Measurements from ENCODE around the gene KCNF1. TPM values are rescaled to one million over a fixed set of nuclear protein-coding genes. Genes with fewer than 3 reads are reported as not detected.

KCNF1 gene
- total RNA-seq, 4 donors from 2014 or later = 0.22 to 0.42 TPM; not detected in 2

DNA sequence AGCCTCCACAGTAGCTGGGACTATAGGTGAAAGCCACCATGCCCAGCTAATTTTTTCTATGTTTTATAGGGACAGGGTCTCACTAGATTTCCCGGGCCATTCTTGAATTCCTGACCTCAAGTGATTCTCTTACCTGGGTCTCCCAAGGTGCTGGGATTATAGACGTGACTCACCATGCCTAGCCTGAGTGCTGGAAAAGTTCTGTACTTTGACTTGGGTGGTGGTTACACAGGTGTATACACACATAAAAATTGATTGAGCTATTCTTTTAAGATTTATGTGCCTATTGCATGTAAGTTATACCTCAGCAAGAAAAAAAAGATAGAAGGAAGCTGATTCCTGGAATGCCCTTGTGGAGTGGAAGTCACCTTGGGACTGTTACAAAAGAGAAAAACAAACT lies 34.8 kb upstream of the KCNF1 start:
- no peak for DNase-seq (ENCODE audit: low spot score in 2 of 2)
- 88 to 92% methylated on average over 2 of the region's 2 CpGs for WGBS, 2 donors
- no peaks in the 10 kb centered on the region for H3K36me3 ChIP-seq
- no peaks in the 10 kb centered on the region for H3K27me3 ChIP-seq
- no peak overlapping the region for H3K27ac ChIP-seq
- no peak overlapping the region for H3K4me3 ChIP-seq
- H3K4me1 ChIP-seq = no peaks in the 10 kb centered on the region
- peaks cover 0 to 7% (median 0%) of the 10 kb centered on the region in 4 donors for H3K9me3 ChIP-seq
- TF ChIP-seq EP300 (IDR thresholded peaks at IDR 0.05) (no peak), POLR2A (IDR thresholded peaks at IDR 0.05) (no peak)
- TF ChIP-seq, protein P1, sequence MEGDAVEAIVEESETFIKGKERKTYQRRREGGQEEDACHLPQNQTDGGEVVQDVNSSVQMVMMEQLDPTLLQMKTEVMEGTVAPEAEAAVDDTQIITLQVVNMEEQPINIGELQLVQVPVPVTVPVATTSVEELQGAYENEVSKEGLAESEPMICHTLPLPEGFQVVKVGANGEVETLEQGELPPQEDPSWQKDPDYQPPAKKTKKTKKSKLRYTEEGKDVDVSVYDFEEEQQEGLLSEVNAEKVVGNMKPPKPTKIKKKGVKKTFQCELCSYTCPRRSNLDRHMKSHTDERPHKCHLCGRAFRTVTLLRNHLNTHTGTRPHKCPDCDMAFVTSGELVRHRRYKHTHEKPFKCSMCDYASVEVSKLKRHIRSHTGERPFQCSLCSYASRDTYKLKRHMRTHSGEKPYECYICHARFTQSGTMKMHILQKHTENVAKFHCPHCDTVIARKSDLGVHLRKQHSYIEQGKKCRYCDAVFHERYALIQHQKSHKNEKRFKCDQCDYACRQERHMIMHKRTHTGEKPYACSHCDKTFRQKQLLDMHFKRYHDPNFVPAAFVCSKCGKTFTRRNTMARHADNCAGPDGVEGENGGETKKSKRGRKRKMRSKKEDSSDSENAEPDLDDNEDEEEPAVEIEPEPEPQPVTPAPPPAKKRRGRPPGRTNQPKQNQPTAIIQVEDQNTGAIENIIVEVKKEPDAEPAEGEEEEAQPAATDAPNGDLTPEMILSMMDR (IDR thresholded peaks at IDR 0.05) = no peak

DNA sequence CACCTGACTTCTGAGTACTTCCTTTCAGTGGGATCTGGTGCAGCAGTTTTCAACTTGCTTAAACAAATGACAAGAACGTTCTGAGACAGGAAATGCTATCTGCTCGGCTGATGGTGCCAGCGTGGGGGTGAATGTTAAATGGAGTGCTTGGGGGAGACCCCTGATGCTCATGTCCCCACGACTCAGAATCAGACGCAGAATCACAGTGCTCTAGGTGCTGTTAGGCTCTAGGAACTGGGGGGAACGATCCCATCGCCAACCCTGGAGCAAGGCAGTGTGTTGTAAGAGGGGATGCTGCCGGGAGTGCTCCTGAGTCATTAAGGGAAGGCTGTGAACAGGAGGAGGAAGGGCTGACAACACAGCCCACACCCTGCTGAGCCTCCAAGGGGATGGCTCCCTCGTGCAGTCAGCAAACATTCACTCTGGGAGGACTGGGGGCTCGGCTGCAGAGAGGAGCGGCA lies 34.1 kb upstream of the KCNF1 start:
- DNase-seq (ENCODE audit: low spot score in 2 of 2) = no peak
- TF ChIP-seq, protein P1 (IDR thresholded peaks at IDR 0.05) = no peak
- no peak for TF ChIP-seq POLR2A (IDR thresholded peaks at IDR 0.05)
- TF ChIP-seq EP300 (IDR thresholded peaks at IDR 0.05) = no peak
- 38 to 42% methylated on average over 11 of the region's 11 CpGs for WGBS, 2 donors
- Histone ChIP-seq H3K36me3 (no peaks in the 10 kb centered on the region), H3K27me3 (no peaks in the 10 kb centered on the region), H3K27ac (no peak overlapping the region), H3K4me3 (no peak overlapping the region), H3K9me3 (peaks cover 0 to under 1% (median 0%) of the 10 kb centered on the region in 4 donors), H3K4me1 (no peaks in the 10 kb centered on the region)

DNA sequence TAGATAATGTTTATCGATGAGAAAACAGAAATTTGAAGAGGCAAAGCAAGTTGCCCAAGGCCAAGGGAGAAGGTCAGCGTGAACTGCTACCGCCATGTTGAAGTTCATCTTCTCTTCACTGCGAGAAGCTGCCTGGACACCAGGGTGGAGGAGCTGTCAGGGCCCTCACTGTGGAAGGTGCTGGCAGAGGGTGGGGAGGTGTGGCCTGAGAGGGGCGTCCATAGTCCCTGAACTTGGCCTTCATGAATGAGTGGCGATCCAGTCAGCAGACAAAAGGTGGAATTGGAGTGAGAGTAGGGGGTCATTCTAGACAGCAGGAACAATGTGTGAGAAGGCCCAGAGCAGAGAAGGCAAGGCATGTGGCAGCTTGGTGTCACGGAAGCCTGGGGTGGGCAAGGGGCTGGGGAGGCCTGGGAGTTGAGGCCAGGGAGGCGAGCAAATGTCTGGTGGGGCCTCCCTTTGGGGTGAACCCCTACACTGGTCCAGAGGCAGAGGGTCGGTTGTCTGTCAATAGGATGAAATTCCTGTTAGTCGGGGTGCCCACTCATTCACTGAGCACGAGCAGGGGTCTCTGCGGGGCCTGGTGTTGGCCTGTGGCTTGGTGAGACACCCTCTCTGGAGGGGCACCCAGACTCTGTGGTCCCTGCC lies 33.3 kb upstream of the KCNF1 start:
- Histone ChIP-seq H3K36me3 (no peaks in the 10 kb centered on the region), H3K4me1 (peaks cover 0 to 2% (median under 1%) of the 10 kb centered on the region in 4 donors), H3K9me3 (no peaks in the 10 kb centered on the region), H3K4me3 (no peak overlapping the region), H3K27ac (no peak overlapping the region), H3K27me3 (no peaks in the 10 kb centered on the region)
- WGBS, 2 donors = 88 to 90% methylated on average over 12 of the region's 12 CpGs
- DNase-seq (ENCODE audit: low spot score in 2 of 2) = no peak
- TF ChIP-seq, protein P1 (IDR thresholded peaks at IDR 0.05) = no peak
- TF ChIP-seq POLR2A (IDR thresholded peaks at IDR 0.05) (no peak), EP300 (IDR thresholded peaks at IDR 0.05) (no peak)

DNA sequence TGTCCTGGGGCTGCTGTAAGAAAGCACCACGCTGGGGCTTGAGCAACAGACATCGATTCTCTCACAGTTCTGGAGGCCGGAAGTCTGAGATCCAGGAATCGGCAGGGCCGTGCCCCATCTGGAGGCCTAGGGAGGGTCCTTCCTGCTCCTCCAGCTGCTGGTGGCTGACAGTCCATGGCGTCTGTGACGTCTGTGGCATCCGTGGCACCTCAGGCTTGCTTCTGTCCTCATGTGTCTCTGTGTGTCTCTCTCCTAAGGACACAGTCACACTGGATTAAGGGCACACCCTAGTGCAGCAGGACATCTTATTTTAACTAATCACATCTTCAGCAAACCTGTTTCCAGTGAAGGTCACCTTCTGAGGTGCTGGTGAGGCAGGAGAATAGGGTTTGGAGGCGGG lies 32.6 kb upstream of the KCNF1 start:
- Histone ChIP-seq H3K4me1 (peaks cover 0 to 10% (median 6%) of the 10 kb centered on the region in 4 donors), H3K27me3 (no peaks in the 10 kb centered on the region), H3K27ac (no peak overlapping the region), H3K4me3 (no peak overlapping the region), H3K36me3 (no peaks in the 10 kb centered on the region), H3K9me3 (no peaks in the 10 kb centered on the region)
- WGBS, 2 donors = 64 to 80% methylated on average over 7 to 9 of the region's 9 CpGs
- no peak for DNase-seq (ENCODE audit: low spot score in 2 of 2)
- TF ChIP-seq, protein P1 (IDR thresholded peaks at IDR 0.05) = no peak

DNA sequence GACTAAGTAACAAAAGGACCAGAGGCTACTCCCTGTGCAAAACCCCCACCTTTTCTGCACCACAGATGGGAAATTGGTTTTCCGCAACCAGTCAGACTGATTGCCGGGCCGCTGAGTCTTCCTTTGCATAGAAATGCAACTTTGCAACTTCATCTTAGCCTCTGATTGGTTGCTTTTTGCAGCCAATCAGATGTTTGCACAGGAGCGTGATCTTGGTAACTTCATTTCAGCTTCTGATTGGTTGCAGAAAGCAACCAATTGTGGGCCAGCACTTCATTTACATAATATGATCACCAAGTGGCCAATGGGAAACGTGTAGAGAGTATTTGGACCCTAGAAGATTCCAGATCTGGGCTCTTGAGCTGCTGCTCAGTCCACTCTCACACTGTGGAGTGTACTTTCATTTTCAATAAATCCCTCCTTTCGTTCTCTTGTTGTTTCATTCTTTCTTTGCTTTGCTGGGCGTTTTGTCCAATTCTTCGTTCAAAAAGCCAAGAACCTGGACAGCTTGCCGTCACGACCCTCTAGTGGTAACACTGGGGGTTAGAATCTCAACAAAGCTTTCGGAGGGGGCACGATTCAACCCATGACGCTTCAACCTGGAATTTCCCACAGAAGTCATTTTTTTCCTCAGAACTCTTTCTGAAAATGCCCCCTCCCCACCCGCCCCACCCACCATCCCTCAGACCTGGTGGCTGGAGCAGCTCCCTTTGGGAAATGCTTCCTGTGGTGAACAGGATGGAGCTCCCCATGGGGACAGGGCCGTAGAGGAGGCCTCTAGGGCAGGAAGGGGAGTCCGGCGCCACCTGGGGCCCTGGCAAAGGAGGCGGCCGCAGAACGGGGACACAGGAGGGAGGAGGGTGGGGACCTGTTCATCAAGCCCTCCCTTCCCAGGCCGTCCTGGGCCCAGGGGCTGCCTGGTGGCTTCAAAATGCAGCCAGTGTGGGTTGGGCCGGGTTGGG lies 31.8 kb upstream of the KCNF1 start:
- no peak overlapping the region for H3K4me3 ChIP-seq
- DNase-seq (ENCODE audit: low spot score in 2 of 2) = no peak
- no peak for TF ChIP-seq EP300 (IDR thresholded peaks at IDR 0.05)
- TF ChIP-seq POLR2A (IDR thresholded peaks at IDR 0.05) = no peak
- TF ChIP-seq, protein P1 (IDR thresholded peaks at IDR 0.05) = no peak
- no peaks in the 10 kb centered on the region for H3K36me3 ChIP-seq
- no peaks in the 10 kb centered on the region for H3K27me3 ChIP-seq
- peaks cover 0 to 16% (median 13%) of the 10 kb centered on the region in 4 donors for H3K4me1 ChIP-seq
- 75 to 81% methylated on average over 19 to 21 of the region's 22 CpGs for WGBS, 2 donors
- no peaks in the 10 kb centered on the region for H3K9me3 ChIP-seq
- H3K27ac ChIP-seq = no peak overlapping the region

All from tibial nerve (tissue), 4 donors.